ENCODE measurements around the gene RALA.
"Not testable (repeated sequence)": the region's sequence is repeated elsewhere in the genome, so short reads cannot be mapped to it uniquely, and the experiment has no call there.

DNA sequence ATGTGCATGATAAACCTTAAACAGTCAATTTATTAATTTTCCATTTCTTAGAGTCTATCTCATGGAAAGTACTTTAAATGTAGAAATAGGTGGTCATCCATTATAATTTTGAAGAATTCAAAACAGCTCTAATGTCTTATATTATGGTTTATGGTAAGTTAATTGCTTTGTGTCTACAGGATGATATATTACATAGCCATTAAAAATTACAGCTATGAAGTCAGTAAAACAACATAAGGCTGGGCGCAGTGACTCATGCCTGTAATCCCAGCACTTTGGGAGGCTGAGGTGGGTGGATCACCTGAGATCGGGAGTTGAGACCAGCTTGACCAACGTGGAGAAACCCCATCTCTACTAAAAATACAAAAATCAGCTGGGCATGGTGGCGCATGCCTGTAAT is 44.9 kb downstream of the RALA start:
- TF ChIP-seq POLR2A (IDR thresholded peaks at IDR 0.05): not testable (repeated sequence)
- TF ChIP-seq, protein P1, sequence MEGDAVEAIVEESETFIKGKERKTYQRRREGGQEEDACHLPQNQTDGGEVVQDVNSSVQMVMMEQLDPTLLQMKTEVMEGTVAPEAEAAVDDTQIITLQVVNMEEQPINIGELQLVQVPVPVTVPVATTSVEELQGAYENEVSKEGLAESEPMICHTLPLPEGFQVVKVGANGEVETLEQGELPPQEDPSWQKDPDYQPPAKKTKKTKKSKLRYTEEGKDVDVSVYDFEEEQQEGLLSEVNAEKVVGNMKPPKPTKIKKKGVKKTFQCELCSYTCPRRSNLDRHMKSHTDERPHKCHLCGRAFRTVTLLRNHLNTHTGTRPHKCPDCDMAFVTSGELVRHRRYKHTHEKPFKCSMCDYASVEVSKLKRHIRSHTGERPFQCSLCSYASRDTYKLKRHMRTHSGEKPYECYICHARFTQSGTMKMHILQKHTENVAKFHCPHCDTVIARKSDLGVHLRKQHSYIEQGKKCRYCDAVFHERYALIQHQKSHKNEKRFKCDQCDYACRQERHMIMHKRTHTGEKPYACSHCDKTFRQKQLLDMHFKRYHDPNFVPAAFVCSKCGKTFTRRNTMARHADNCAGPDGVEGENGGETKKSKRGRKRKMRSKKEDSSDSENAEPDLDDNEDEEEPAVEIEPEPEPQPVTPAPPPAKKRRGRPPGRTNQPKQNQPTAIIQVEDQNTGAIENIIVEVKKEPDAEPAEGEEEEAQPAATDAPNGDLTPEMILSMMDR (IDR thresholded peaks at IDR 0.05): not testable (repeated sequence)
